Mesothelial cell of epicardium (in vitro differentiated cells): ENCODE measurements around the gene GPR39. TPM values are rescaled to one million over a fixed set of nuclear protein-coding genes. Genes with fewer than 3 reads are reported as not detected.

Experiments used
- DNase-seq, 2 experiments: peaks; one replicate each; pipeline ENCODE4 v3.0.0; 2021; ENCODE audit warnings: low spot score in 2 of 2; ENCODE audit not compliant: unreplicated experiment in 2 of 2
- H3K27ac Mint-ChIP-seq: 2 replicates; pipeline ENCODE4 v1.8.0; 2021; ENCODE audit warnings: mixed read lengths
- H3K27me3 Mint-ChIP-seq: 2 replicates; pipeline ENCODE4 v1.8.0; 2021; ENCODE audit warnings: low read depth, mixed read lengths
- H3K36me3 Mint-ChIP-seq: 2 replicates; pipeline ENCODE4 v1.8.0; 2021; ENCODE audit warnings: mixed read lengths
- H3K4me1 Mint-ChIP-seq: 2 replicates; pipeline ENCODE4 v1.8.0; 2021; ENCODE audit warnings: mixed read lengths
- H3K4me3 Mint-ChIP-seq: 2 replicates; pipeline ENCODE4 v1.8.0; 2021; ENCODE audit warnings: mild to moderate bottlenecking, moderate library complexity, mixed read lengths
- H3K9me3 Mint-ChIP-seq: 2 replicates; pipeline ENCODE4 v1.8.0; 2021; ENCODE audit warnings: mixed read lengths
- CTCF ChIP-seq: fragments of 200-600 bp; sonication (generic); IDR thresholded peaks from one replicate; pipeline ENCODE4 v1.5.0; 2021; ENCODE audit warnings: antibody characterized with exemption; ENCODE audit not compliant: unreplicated experiment
- total RNA-seq: library from RNA; stranded (reverse); gene quantifications from 3 replicates; pipeline ENCODE4 v1.2.1, GENCODE V29; 2021

Gene GPR39
- total RNA-seq, 1 donor from 2014 or later, result 0.31 TPM

- peak in 1 of 2 experiments; percentile 58 for DNase-seq
- no peak within 1 kb of the TSS for H3K27ac Mint-ChIP-seq
- H3K36me3 Mint-ChIP-seq, result peaks cover 1% of the 10 kb centered on the region
- H3K4me3 Mint-ChIP-seq, result peak within 1 kb of the TSS; percentile 70
- H3K4me1 Mint-ChIP-seq, result peaks cover 29% of the 10 kb centered on the region
- no peaks in the 10 kb centered on the region for H3K9me3 Mint-ChIP-seq
- TF ChIP-seq CTCF, result no peak
- peaks cover 91% of the 10 kb centered on the region for H3K27me3 Mint-ChIP-seq
Observed at GRCh38 chr2:132669908-132670495, 253.4 kb downstream of the GPR39 start, which contains the start of gene LYPD1. TSS of gene LYPD1 (minus strand) at chr2:132670205. CDS start at chr2:132669932, 273 bp downstream.

- H3K27me3 Mint-ChIP-seq, result peaks cover 88% of the 10 kb centered on the region
- no peaks in the 10 kb centered on the region for H3K9me3 Mint-ChIP-seq
- H3K4me1 Mint-ChIP-seq, result peaks cover 29% of the 10 kb centered on the region
- H3K4me3 Mint-ChIP-seq, result peak overlapping the region; percentile 70
- no peak overlapping the region for H3K27ac Mint-ChIP-seq
- no peaks in the 10 kb centered on the region for H3K36me3 Mint-ChIP-seq
- no peak for TF ChIP-seq CTCF
- DNase-seq, result peak in 1 of 2 experiments; percentile 53
Observed at GRCh38 chr2:132670496-132671150, 254.0 kb downstream of the GPR39 start.

GRCh38 chr2:132671151-132671835, 254.7 kb downstream of the GPR39 start:
- Mint-ChIP-seq H3K4me3 (peak overlapping the region; percentile 70), H3K27me3 (peaks cover 84% of the 10 kb centered on the region), H3K27ac (no peak overlapping the region), H3K9me3 (no peaks in the 10 kb centered on the region), H3K4me1 (peaks cover 29% of the 10 kb centered on the region), H3K36me3 (no peaks in the 10 kb centered on the region)
- TF ChIP-seq CTCF, result no peak
- DNase-seq, result peak in 1 of 2 experiments; percentile 42

- H3K9me3 Mint-ChIP-seq, result no peaks in the 10 kb centered on the region
- H3K27ac Mint-ChIP-seq, result no peak overlapping the region
- TF ChIP-seq CTCF, result no peak
- H3K36me3 Mint-ChIP-seq, result no peaks in the 10 kb centered on the region
- no peak overlapping the region for H3K4me3 Mint-ChIP-seq
- H3K27me3 Mint-ChIP-seq, result peaks cover 48% of the 10 kb centered on the region
- no peaks in the 10 kb centered on the region for H3K4me1 Mint-ChIP-seq
- no peak for DNase-seq
Observed at GRCh38 chr2:132676999-132677398, 260.4 kb downstream of the GPR39 start.

GRCh38 chr2:132677661-132678060, 261.1 kb downstream of the GPR39 start:
- no peak for TF ChIP-seq CTCF
- H3K27me3 Mint-ChIP-seq, result peaks cover 43% of the 10 kb centered on the region
- no peaks in the 10 kb centered on the region for H3K4me1 Mint-ChIP-seq
- H3K27ac Mint-ChIP-seq, result no peak overlapping the region
- no peaks in the 10 kb centered on the region for H3K9me3 Mint-ChIP-seq
- DNase-seq, result no peak
- no peaks in the 10 kb centered on the region for H3K36me3 Mint-ChIP-seq
- no peak overlapping the region for H3K4me3 Mint-ChIP-seq
